H1 (cell line): Measurements from ENCODE around the gene SAMD4A. TPM values are rescaled to one million over a fixed set of nuclear protein-coding genes. Genes with fewer than 3 reads are reported as not detected.

ENCODE experiments used
- CTCF ChIA-PET: fragments of 300-600 bp; sonication (Branson Sonifier 250); formaldehyde crosslinking; loops from one replicate; lab custom pipeline; 2021; ENCODE audit not compliant: partially characterized antibody; lab: Charles Lee
- POLR2A ChIA-PET: fragments of 300-600 bp; sonication (Branson Sonifier 250); formaldehyde crosslinking; loops from one replicate; lab custom pipeline; 2021; ENCODE audit warnings: inconsistent platforms; ENCODE audit not compliant: partially characterized antibody; lab: Charles Lee
- DNase-seq, 2 experiments: peaks; one replicate each; pipeline versions ENCODE4 v3.0.0 to v3.0.0-alpha.2; 2010 to 2022; ENCODE audit warnings: low spot score in 2 of 2, low read depth in 1 of 2, mixed read lengths in 1 of 2
- FAIRE-seq: peaks from 2 replicates; lab custom pipeline; 2011; peaks lifted over from hg19 to GRCh38; lab: Jason Lieb, UNC
- H2AFZ ChIP-seq: 2 replicates; pipeline ENCODE4 v1.8.1; 2012; ENCODE audit warnings: low read length, inconsistent platforms
- H2AK5ac ChIP-seq: 2 replicates; pipeline ENCODE4 v1.6.1; 2013; ENCODE audit warnings: low read depth, low read length
- H2BK120ac ChIP-seq: replicated peaks from 2 replicates; pipeline ENCODE3; 2013; ENCODE audit warnings: low read depth, low read length, inconsistent platforms
- H2BK12ac ChIP-seq: 2 replicates; pipeline ENCODE4 v1.6.1; 2013; ENCODE audit warnings: low read depth, low read length
- H2BK15ac ChIP-seq: 2 replicates; pipeline ENCODE4 v1.6.1; 2013; ENCODE audit warnings: low read length
- H2BK20ac ChIP-seq: 2 replicates; pipeline ENCODE4 v1.6.1; 2013; ENCODE audit warnings: low read length
- H2BK5ac ChIP-seq: 2 replicates; pipeline ENCODE4 v1.6.1; 2013; ENCODE audit warnings: low read depth, low read length
- H3K14ac ChIP-seq: 2 replicates; pipeline ENCODE4 v1.6.1; 2013; ENCODE audit warnings: inconsistent platforms; ENCODE audit not compliant: insufficient read length
- H3K18ac ChIP-seq: 2 replicates; pipeline ENCODE4 v1.6.1; 2013; ENCODE audit warnings: low read length; ENCODE audit errors: extremely low read depth
- H3K23ac ChIP-seq: 2 replicates; pipeline ENCODE4 v1.6.1; 2013; ENCODE audit warnings: inconsistent platforms; ENCODE audit not compliant: insufficient read length
- H3K23me2 ChIP-seq: 2 replicates; pipeline ENCODE4 v1.6.1; 2013; ENCODE audit warnings: low read depth, low read length
- H3K27ac ChIP-seq: 2 replicates; pipeline ENCODE4 v1.6.1; 2011; ENCODE audit warnings: low read depth, low read length, inconsistent platforms
- H3K27me3 ChIP-seq, 4 experiments: replicated peaks in 1 of 4; 1 replicate in 1 of 4; 2 replicates in 3 of 4; pipeline versions ENCODE4 v1.6.1 to v1.8.1; 2011 to 2013; ENCODE audit warnings: low read length in 3 of 4, mild to moderate bottlenecking in 3 of 4, inconsistent platforms in 2 of 4, mixed read lengths in 2 of 4, moderate library complexity in 1 of 4; ENCODE audit not compliant: control insufficient read depth in 3 of 4, insufficient read depth in 3 of 4; ENCODE audit errors: extremely low read depth in 1 of 4
- H3K36me3 ChIP-seq, 4 experiments: 2 replicates each; pipeline versions ENCODE4 v1.6.1 to v1.8.1; 2011 to 2013; ENCODE audit warnings: mild to moderate bottlenecking in 4 of 4, low read length in 3 of 4, moderate library complexity in 2 of 4, control low read depth in 1 of 4, inconsistent platforms in 1 of 4; ENCODE audit not compliant: insufficient read depth in 4 of 4, control insufficient read depth in 2 of 4
- H3K4ac ChIP-seq: replicated peaks from 2 replicates; pipeline ENCODE3; 2013; ENCODE audit warnings: low read length, low read depth, mixed read lengths, inconsistent platforms; ENCODE audit not compliant: insufficient read length
- H3K4me1 ChIP-seq, 4 experiments: replicated peaks in 1 of 4; 1 replicate in 1 of 4; 2 replicates in 3 of 4; pipeline versions ENCODE4 v1.6.1 to v1.8.1; 2011 to 2013; ENCODE audit warnings: low read length in 3 of 4, inconsistent platforms in 2 of 4, mixed read lengths in 1 of 4; ENCODE audit not compliant: insufficient read depth in 4 of 4, control insufficient read depth in 3 of 4
- H3K4me2 ChIP-seq, 2 experiments: 2 replicates each; pipeline versions ENCODE4 v1.6.1 to v1.8.1; 2011 to 2013; ENCODE audit warnings: low read depth in 2 of 2, low read length in 2 of 2, control low read depth in 1 of 2, inconsistent platforms in 1 of 2, mild to moderate bottlenecking in 1 of 2; ENCODE audit not compliant: insufficient read depth in 1 of 2
- H3K4me3 ChIP-seq, 4 experiments: fragments of 200-600, 300-600 bp in 1 of 4; sonication (generic), shearing (Covaris generic), sonication (Bioruptor Twin) in 1 of 4; 2 replicates each; pipeline versions ENCODE4 v1.5.1 to v1.8.1; 2011 to 2016; ENCODE audit warnings: low read length in 4 of 4, low read depth in 3 of 4, control low read depth in 2 of 4, inconsistent platforms in 2 of 4, mild to moderate bottlenecking in 2 of 4, mixed read lengths in 1 of 4, moderate library complexity in 1 of 4; ENCODE audit not compliant: insufficient read depth in 2 of 4; ENCODE audit errors: extremely low read depth in 1 of 4
- H3K56ac ChIP-seq: replicated peaks from 2 replicates; pipeline ENCODE3; 2013; ENCODE audit warnings: low read depth, mild to moderate bottlenecking, mixed read lengths, low read length, inconsistent platforms; ENCODE audit not compliant: insufficient read length
- H3K79me1 ChIP-seq: 2 replicates; pipeline ENCODE4 v1.6.1; 2013; ENCODE audit warnings: low read depth, low read length, control low read depth
- H3K79me2 ChIP-seq, 2 experiments: 2 replicates each; pipeline versions ENCODE4 v1.6.1 to v1.8.1; 2012 to 2013; ENCODE audit warnings: low read length in 2 of 2, mild to moderate bottlenecking in 2 of 2, inconsistent platforms in 1 of 2; ENCODE audit not compliant: insufficient read depth in 2 of 2, control insufficient read depth in 1 of 2
- H3K9ac ChIP-seq, 4 experiments: replicated peaks in 1 of 4; 1 replicate in 1 of 4; 2 replicates in 3 of 4; pipeline versions ENCODE4 v1.6.1 to v1.8.1; 2011 to 2013; ENCODE audit warnings: low read depth in 3 of 4, low read length in 3 of 4, control low read depth in 2 of 4, mild to moderate bottlenecking in 2 of 4, moderate library complexity in 2 of 4, inconsistent platforms in 1 of 4; ENCODE audit errors: extremely low read depth in 1 of 4
- H3K9me3 ChIP-seq, 2 experiments: 2 replicates each; pipeline versions ENCODE4 v1.6.1 to v1.8.1; 2012 to 2013; ENCODE audit warnings: mild to moderate bottlenecking in 2 of 2, moderate library complexity in 2 of 2, control low read depth in 1 of 2, inconsistent platforms in 1 of 2, low read depth in 1 of 2, low read length in 1 of 2, mixed read lengths in 1 of 2; ENCODE audit not compliant: insufficient read depth in 2 of 2
- H4K20me1 ChIP-seq, 2 experiments: replicated peaks in 1 of 2; 2 replicates each; pipeline versions ENCODE3 to v1.8.1; 2011 to 2013; ENCODE audit warnings: inconsistent platforms in 2 of 2, low read length in 2 of 2, mild to moderate bottlenecking in 1 of 2; ENCODE audit not compliant: insufficient read depth in 2 of 2, control insufficient read depth in 1 of 2
- H4K5ac ChIP-seq: 2 replicates; pipeline ENCODE4 v1.6.1; 2013; ENCODE audit warnings: low read length, low read depth, mixed read lengths, inconsistent platforms; ENCODE audit not compliant: insufficient read length
- H4K8ac ChIP-seq: 2 replicates; pipeline ENCODE4 v1.8.0; 2013; ENCODE audit warnings: mild to moderate bottlenecking, moderate library complexity, low read length, inconsistent platforms; ENCODE audit not compliant: insufficient read depth; ENCODE audit errors: extremely low read depth
- H4K91ac ChIP-seq: replicated peaks from 2 replicates; pipeline ENCODE3; 2013; ENCODE audit warnings: low read length, mixed read lengths, inconsistent platforms; ENCODE audit not compliant: insufficient read length
- BCL11A ChIP-seq, 2 experiments: IDR thresholded peaks; one replicate each; pipeline ENCODE4 v1.6.1; 2011; ENCODE audit warnings: low read depth in 2 of 2, low read length in 2 of 2, mild to moderate bottlenecking in 2 of 2
- CHD2 ChIP-seq: IDR thresholded peaks from 2 replicates; pipeline ENCODE4 v1.6.1; 2012; ENCODE audit warnings: low read length, improper control_type of control experiment
- EGR1 ChIP-seq: IDR thresholded peaks from 2 replicates; pipeline ENCODE4 v1.6.1; 2011; ENCODE audit warnings: low read depth, low read length, borderline replicate concordance
- GTF2F1 ChIP-seq: IDR thresholded peaks from 2 replicates; pipeline ENCODE4 v1.6.1; 2012; ENCODE audit warnings: low read depth, low read length, improper control_type of control experiment, borderline replicate concordance
- KDM1A ChIP-seq: fragments of 200-600, 300-600 bp; sonication (generic); IDR thresholded peaks from 2 replicates; pipeline ENCODE4 v1.7.1; 2016; ENCODE audit warnings: mild to moderate bottlenecking, low read length, borderline replicate concordance
- KDM5A ChIP-seq: fragments of 200-600 bp; IDR thresholded peaks from 2 replicates; pipeline ENCODE4 v1.7.1; 2012; ENCODE audit warnings: mild to moderate bottlenecking, low read length, inconsistent platforms, mixed read lengths
- NANOG ChIP-seq: IDR thresholded peaks from 2 replicates; pipeline ENCODE4 v1.6.1; 2011; ENCODE audit warnings: low read length, low read depth, mild to moderate bottlenecking, inconsistent platforms; ENCODE audit not compliant: insufficient read depth, poor library complexity, severe bottlenecking
- POU5F1 ChIP-seq: IDR thresholded peaks from 2 replicates; pipeline ENCODE4 v1.6.1; 2011; ENCODE audit warnings: low read depth, mild to moderate bottlenecking, low read length, moderate library complexity
- RBBP5 ChIP-seq: IDR thresholded peaks from 2 replicates; pipeline ENCODE4 v1.7.1; 2012; ENCODE audit warnings: low read depth, mild to moderate bottlenecking, inconsistent platforms, low read length, moderate library complexity, borderline replicate concordance
- SIRT6 ChIP-seq: IDR thresholded peaks from one replicate; pipeline ENCODE4 v1.7.1; 2012; ENCODE audit warnings: low read length, inconsistent platforms
- TEAD4 ChIP-seq: IDR thresholded peaks from 2 replicates; pipeline ENCODE4 v1.6.1; 2012; ENCODE audit warnings: low read depth, low read length, inconsistent platforms, mixed read lengths
- WGBS, 2 experiments: shearing (Covaris generic) in 1 of 2; methylation state at CpG; one replicate each; pipeline versions ENCODE4 v1.1.6 to v1.1.7; 2013 to 2015; ENCODE audit warnings: low lambda C conversion rate in 2 of 2, mixed read lengths in 2 of 2, inconsistent platforms in 1 of 2, low coverage in 1 of 2, missing lambda C conversion rate in 1 of 2; ENCODE audit not compliant: insufficient replicate concordance in 2 of 2, insufficient coverage in 1 of 2, insufficient read length in 1 of 2; ENCODE audit errors: extremely low coverage in 1 of 2, missing lambda C conversion rate in 1 of 2; 5-methylcytosine and 5-hydroxymethylcytosine counted together
- polyA plus RNA-seq, 7 experiments: library from polyadenylated mRNA; depleted of rRNA in 3 of 7; stranded (reverse) in 5 of 7; unstranded in 2 of 7; fragments of >200 nt in 5 of 7; fragments of 200-250 nt in 2 of 7; gene quantifications; 1 replicate in 5 of 7; 2 replicates in 1 of 7; 4 replicates in 1 of 7; pipeline versions ENCODE4 v1.2.1 to v1.2.3, GENCODE V29; 2011 to 2013; ENCODE audit warnings: missing spikeins in 2 of 7, mixed read lengths in 2 of 7
- total RNA-seq: library from RNA; stranded (reverse); fragmentation: NEBNext Ultra II Directional; extraction: Animal tissue kit (Norgen Biotek cat#: 25700); gene quantifications from 2 replicates; pipeline ENCODE4 v1.2.1, GENCODE V29; 2021

The SAMD4A gene
- total and polyA plus RNA-seq, 2 of the 8 experiments (the other 6 are each of a cell fraction or from before 2014, with no cell fraction given) = 2.4 to 12.3 TPM

DNA sequence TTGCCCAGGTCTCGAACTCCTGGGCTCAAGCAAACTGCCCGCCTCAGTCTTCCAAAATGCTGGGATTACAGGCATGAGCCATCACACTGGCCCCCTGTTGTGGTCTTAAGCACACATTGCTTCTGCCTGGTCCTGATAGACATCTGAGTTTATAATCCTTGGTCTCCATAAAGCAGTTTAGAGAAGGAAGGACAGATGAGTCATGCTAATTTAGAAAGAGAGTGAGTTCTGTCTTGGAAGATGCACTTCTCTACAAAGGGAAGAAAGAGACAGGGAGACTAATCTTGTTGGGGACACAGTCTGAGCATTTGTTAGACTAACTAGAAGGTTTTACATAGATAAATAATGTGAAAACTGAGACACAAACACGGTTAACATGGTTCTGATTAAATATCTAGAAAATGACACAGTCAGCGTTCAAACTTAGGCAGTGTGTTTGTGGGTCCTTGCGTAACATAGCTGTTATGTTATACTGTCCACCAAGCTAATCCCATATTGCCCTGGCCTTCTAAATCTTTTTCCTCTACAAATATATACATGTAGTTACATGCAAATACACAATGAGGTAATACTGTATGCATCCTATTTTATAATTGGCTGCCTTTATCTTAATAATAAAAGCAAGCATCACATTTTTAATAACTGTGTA is 31.0 kb downstream of the SAMD4A start:
- Histone ChIP-seq H3K9ac (no peak overlapping the region), H3K4me2 (no peak overlapping the region), H3K4ac (no peak overlapping the region), H2AK5ac (no peak overlapping the region), H3K79me1 (peaks cover 2% of the 10 kb centered on the region; the same call in 1 of the 2 replicates), H3K23me2 (no peaks in the 10 kb centered on the region), H3K4me1 (peaks cover 0 to 2% (median 0%) of the 10 kb centered on the region in 4 experiments; a peak in 1 of 7 replicates), H4K20me1 (no peaks in the 10 kb centered on the region), H3K56ac (no peak overlapping the region), H4K91ac (no peak overlapping the region), H3K18ac (no peak overlapping the region), H3K79me2 (0 out of 4 replicates have a peak, but pooled peaks cover 0 to 3% of the 10 kb centered on the region in 2 experiments), H4K5ac (no peak overlapping the region), H3K36me3 (no peaks in the 10 kb centered on the region), H2BK15ac (no peak overlapping the region), H2BK5ac (no peak overlapping the region), H3K4me3 (no peak overlapping the region), H3K27ac (no peak overlapping the region), H3K14ac (no peak overlapping the region), H2BK12ac (no peak overlapping the region), H4K8ac (no peak overlapping the region), H2BK120ac (no peak overlapping the region), H3K9me3 (no peaks in the 10 kb centered on the region), H2BK20ac (no peak overlapping the region), H3K23ac (no peak overlapping the region), H2AFZ (no peak overlapping the region), H3K27me3 (no peaks in the 10 kb centered on the region)
- CTCF ChIA-PET = interaction anchor here (1.1 to 1.4 kb wide), 3 partner anchors 33 to 126 kb away, joined by 3 to 4 read pairs (median 3); no protein-coding TSS in a partner anchor
- POLR2A ChIA-PET = no interaction called here
- FAIRE-seq (no peak), DNase-seq (no peak)
- 93% methylated on average over 5 of the region's 5 CpGs; no CpG with 5 or more reads in 1 of the 2 experiments for WGBS, 2 experiments
- TF ChIP-seq SIRT6 (no peak), GTF2F1 (no peak), BCL11A (IDR thresholded peaks at IDR 0.05; ENCODE audit: low read depth in 2 of 2, low read length in 2 of 2) (no peak), POU5F1 (no peak), KDM1A (no peak), RBBP5 (no peak), TEAD4 (no peak), EGR1 (no peak), NANOG (no peak), CHD2 (no peak), KDM5A (no peak)
